Activated CD4-positive, alpha-beta T cell treated with anti-CD3 and anti-CD28 coated beads, Interleukin-2, Interleukin-4, amounts not matched to agents 100 ng/mL and 50 ng/mL, durations not matched to agents 16 hours and 8 hours (primary cell): ENCODE results near the gene MCC.

Experiments used
- DNase-seq: peaks from one replicate; pipeline ENCODE4 v3.0.0-alpha.2; 2020; ENCODE audit warnings: low spot score

The MCC gene

DNA sequence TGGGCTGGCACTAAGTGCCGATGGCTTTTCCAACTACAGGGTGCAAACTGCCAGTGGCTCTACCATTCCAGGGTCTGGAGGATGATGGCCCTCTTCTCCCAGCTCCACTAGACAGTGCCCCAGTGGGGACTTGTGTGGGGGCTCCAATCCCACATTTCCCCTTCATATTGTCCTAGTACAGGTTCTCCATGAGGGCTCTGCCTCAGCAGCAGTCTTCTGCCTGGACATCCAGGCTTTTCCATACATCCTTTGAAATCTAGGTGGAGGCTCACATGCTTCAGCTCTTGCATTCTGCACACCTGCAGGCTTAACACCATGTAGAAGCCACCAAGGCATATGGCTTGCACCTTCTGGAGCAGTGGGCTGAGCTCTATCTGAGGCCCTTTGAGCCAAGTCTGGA is 123.8 kb downstream of the MCC start:
- DNase-seq: no peak

GRCh38 chr5:113361701-113362100 is 126.6 kb downstream of the MCC start:
- no peak for DNase-seq

DNA sequence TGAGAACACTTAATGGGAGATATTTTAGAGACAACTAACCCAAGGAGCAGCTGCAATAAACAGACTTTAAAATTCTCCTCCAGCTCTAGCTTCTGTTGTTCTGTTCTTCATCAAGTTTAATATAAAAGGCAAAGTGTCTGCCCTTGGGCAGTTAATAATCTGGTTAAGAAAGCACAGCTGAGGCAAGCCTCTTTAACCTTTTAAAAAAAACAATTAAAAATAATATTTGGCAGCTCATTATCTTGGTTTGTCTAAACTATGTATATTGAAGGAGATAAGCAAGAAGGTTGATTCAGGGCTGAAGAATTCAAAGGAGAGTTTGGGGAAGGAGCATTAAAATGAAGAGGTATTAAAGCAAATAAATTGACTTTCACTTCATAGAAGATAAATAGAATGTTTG is 128.8 kb downstream of the MCC start:
- no peak for DNase-seq

- DNase-seq: no peak
Measured at GRCh38 chr5:113358696-113359095, 129.6 kb downstream of the MCC start.

DNA sequence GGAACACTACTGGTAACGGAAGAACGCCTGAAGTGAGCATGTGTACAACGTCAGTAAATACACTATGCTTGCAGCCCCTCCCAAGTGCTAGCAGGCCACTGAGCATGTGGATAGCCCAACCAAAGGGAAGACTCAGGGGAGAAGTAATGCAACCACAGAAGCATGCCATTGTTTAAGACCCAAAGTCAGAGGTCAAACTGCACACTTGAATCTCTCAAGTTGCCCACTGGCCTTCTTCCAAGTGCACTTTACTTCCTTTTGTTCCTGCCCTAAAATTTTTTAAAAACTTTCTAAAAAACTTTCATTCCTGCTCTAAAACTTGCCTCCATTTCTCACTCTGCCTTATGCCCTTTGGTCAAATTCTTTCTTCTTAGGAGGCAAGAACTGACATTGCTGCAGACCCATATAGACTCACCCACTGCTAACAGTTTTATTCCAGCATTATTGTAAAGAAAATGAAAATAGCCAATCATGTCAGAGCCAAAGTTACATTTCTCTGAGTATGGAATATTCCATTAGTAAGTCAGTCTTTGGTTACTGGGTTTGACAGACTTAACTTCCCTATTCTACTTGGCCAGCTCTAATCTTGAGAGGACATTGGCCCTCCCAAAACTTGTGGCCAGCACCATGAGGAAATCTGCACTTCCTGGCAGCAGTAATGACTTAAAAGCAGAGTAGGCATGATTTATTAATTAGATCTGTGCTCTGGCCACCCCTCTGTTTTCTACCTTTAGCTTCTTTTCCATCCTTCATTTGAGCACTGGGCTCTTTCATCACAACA is 130.4 kb downstream of the MCC start:
- DNase-seq: no peak

DNA sequence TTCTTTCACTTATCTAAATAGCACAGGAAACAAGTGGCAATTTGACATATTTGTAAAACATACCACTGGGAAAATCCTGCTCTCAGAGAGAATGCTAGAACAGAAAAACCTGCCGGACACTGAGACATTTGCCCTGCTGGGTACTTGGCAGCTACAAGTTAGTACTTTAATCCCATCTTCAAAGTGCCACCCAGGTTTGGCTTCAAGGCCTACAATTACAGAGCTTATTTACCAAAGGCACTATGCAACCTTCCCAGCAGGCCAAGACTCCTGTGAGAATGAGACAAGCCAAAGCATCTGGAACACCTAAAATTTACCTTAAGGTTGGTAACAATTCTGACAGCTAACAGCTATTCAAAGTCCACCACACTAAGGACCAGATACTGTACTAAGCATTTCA is 131.8 kb downstream of the MCC start:
- DNase-seq: no peak

- no peak for DNase-seq
Measured at GRCh38 chr5:113354055-113354454, 134.2 kb downstream of the MCC start.

GRCh38 chr5:113347572-113347971 is 140.7 kb downstream of the MCC start:
- no peak for DNase-seq

- no peak for DNase-seq
Measured at GRCh38 chr5:113344973-113345940, 143.0 kb downstream of the MCC start.

DNA sequence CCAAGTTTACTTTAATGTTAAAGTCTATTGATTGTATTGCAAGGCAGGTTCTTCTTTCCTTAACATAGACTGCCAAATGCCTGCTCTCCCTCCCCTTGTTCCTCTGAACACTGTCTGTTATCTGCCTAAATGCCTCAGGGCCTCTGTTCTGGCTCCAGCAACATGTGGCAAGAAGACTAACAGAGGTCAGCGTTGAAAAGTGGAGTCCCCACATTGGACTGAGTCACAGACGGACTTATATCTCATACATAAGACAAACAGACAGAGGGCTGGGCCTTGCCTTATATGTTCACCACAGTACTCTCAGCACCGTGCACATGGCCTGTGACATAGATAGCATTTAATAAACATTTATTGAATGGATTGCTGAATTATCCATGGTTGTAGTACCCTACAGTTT is 144.9 kb downstream of the MCC start:
- no peak for DNase-seq

DNA sequence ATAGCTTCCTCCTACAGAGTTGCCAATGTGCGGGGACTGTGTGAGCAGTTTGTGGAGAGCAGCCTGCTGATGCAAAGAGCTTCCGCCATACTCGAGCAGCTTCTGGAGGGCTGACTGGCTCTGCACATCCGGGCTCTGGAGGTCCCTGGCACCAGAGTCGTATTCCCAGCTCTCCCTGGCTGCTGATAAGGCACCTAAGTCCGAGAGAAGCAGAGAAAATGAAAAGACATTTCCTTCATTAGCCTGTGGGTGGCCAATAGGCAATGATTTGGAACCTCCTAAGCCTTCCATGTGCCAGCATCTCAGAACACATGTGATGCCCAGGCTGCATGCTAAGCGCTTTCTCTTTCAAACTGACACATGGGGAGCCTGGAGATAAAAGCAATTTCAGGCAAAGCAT is 147.7 kb downstream of the MCC start:
- DNase-seq: no peak

GRCh38 chr5:113338628-113339027 is 149.6 kb downstream of the MCC start:
- no peak for DNase-seq

GRCh38 chr5:113337515-113338415 is 150.5 kb downstream of the MCC start:
- DNase-seq: no peak

DNA sequence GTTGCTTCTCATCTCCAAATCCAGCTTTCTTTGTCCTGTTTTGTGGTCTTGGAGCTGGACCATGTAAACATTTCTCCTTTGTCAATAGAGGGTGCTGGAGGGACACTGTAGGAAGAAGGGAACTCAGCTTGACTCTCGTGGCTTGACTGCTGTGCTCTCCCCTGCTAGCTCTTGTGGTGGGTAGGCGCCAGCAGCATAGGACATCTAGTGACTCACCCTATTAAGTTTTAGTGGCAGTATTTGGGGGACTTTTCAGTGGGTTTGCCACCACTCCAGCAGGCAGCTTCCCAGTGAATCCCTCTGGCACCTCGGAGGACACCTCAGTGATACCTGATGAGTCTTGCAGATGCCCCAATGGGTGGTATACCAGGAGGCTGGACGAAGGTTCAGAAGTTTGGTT is 151.3 kb downstream of the MCC start:
- DNase-seq: peak; percentile 31

DNA sequence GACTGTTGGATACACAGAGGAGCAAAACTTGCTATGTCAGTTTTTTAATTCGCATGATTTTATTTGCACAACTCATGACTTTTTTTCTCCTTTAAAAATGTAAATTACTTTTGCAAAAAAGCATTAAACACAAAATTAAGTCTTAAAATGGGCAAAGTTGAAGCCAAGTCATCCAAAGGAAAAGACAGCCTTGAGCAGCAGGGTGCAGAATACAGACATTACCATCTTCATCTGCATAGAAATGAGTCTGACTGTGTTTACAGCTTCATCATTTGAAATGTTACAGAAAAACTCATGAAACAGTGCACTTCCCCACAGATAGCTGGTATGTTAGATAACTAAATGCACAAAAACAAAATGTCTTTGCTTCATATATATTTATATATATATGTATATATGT is 154.8 kb downstream of the MCC start:
- DNase-seq: no peak

GRCh38 chr5:113331209-113331551 is 157.1 kb downstream of the MCC start:
- no peak for DNase-seq

GRCh38 chr5:113330533-113331208 is 157.6 kb downstream of the MCC start:
- DNase-seq: peak; percentile 30

GRCh38 chr5:113329981-113330380 is 158.3 kb downstream of the MCC start:
- no peak for DNase-seq

- no peak for DNase-seq
Measured at GRCh38 chr5:113325054-113325453, 163.2 kb downstream of the MCC start.

GRCh38 chr5:113321276-113321675 is 167.0 kb downstream of the MCC start:
- no peak for DNase-seq

- no peak for DNase-seq
Measured at GRCh38 chr5:113320273-113320780, 167.9 kb downstream of the MCC start.
